Measurements from ENCODE around the gene FUT6.
"Not testable (repeated sequence)": the region's sequence is repeated elsewhere in the genome, so short reads cannot be mapped to it uniquely, and the experiment has no call there.

The FUT6 gene

DNA sequence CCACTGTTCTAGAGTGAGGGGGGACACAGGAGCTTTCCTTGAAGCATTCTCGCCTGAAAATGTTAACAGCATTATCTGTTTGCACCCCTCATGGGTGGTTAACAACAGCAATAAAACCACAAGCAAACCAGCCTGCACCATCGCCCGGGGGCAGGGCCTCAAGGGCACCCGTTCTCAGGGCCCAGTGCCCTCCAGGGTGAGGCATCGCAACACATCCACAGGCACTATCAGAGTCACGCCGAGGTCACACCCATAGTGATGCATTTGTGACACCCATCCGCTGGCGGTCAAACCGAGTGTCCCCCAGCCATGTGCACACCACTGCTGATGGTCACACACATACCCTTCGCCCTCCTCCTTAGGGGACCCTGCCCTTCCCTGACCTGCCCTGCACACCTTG is 26.3 kb upstream of the FUT6 start:
- H3K4me1 Mint-ChIP-seq, result peaks cover 5% of the 10 kb centered on the region
- no peak overlapping the region for H3K4me3 Mint-ChIP-seq

GRCh38 chr19:5864725-5865486 is 25.4 kb upstream of the FUT6 start:
- peak; percentile 5 for ATAC-seq
- Mint-ChIP-seq H3K4me3 (no peak overlapping the region), H3K27ac (peak overlapping the region; percentile 26)

More for the DNA sequence above, 26.3 kb upstream of the FUT6 start:
- Mint-ChIP-seq H3K27ac (no peak overlapping the region), H3K9me3 (no peaks in the 10 kb centered on the region), H3K36me3 (no peaks in the 10 kb centered on the region)
- ATAC-seq (no peak), DNase-seq (ENCODE audit: low spot score in 2 of 2) (no peak)

GRCh38 chr19:5864013-5864720 is 24.7 kb upstream of the FUT6 start:
- H3K4me3 Mint-ChIP-seq, result no peak overlapping the region
- DNase-seq (ENCODE audit: low spot score in 2 of 2), result no peak
- no peak for ATAC-seq
- H3K27ac Mint-ChIP-seq, result peak overlapping the region; percentile 17
- peaks cover 5% of the 10 kb centered on the region for H3K4me1 Mint-ChIP-seq
- no peaks in the 10 kb centered on the region for H3K36me3 Mint-ChIP-seq
- H3K9me3 Mint-ChIP-seq, result no peaks in the 10 kb centered on the region

More at GRCh38 chr19:5864725-5865486, 25.4 kb upstream of the FUT6 start:
- H3K9me3 Mint-ChIP-seq, result no peaks in the 10 kb centered on the region
- no peaks in the 10 kb centered on the region for H3K36me3 Mint-ChIP-seq
- no peak for DNase-seq (ENCODE audit: low spot score in 2 of 2)
- peaks cover 5% of the 10 kb centered on the region for H3K4me1 Mint-ChIP-seq

DNA sequence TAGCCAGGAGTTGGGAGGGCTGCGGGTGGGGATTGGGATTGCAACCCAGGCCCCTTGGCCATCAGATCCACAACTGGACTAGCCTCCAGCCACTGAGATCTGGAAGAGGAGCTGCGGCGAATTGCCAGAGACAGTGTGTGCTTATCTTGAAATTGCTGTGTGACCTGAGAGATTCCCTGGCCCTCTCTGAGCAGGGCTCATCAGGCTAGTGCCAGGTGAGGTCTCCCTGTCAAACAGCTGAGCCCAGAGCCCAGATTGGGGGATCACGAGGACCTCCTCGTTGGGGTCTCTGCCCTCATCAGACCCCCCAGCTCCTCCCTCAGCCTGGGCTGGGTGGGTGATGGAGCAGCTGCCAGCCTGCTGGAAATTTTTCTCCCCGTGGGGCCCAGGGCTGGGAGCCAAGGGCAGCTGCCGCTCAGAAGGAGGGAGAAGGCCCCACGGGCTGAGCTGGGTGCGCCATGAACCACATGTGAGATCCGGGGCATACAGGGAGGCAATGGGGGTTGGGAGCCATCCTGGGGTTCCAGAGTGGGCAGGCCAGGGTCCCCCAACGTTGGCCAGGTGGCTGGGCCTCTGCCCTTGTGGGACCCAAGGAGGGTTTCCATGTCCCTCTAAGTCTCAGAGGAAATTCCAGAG is 23.6 kb upstream of the FUT6 start:
- ATAC-seq, result no peak
- no peaks in the 10 kb centered on the region for H3K36me3 Mint-ChIP-seq
- DNase-seq (ENCODE audit: low spot score in 2 of 2), result no peak
- H3K27ac Mint-ChIP-seq, result peak overlapping the region; percentile 61
- H3K4me3 Mint-ChIP-seq, result no peak overlapping the region
- no peaks in the 10 kb centered on the region for H3K9me3 Mint-ChIP-seq
- peaks cover 5% of the 10 kb centered on the region for H3K4me1 Mint-ChIP-seq

DNA sequence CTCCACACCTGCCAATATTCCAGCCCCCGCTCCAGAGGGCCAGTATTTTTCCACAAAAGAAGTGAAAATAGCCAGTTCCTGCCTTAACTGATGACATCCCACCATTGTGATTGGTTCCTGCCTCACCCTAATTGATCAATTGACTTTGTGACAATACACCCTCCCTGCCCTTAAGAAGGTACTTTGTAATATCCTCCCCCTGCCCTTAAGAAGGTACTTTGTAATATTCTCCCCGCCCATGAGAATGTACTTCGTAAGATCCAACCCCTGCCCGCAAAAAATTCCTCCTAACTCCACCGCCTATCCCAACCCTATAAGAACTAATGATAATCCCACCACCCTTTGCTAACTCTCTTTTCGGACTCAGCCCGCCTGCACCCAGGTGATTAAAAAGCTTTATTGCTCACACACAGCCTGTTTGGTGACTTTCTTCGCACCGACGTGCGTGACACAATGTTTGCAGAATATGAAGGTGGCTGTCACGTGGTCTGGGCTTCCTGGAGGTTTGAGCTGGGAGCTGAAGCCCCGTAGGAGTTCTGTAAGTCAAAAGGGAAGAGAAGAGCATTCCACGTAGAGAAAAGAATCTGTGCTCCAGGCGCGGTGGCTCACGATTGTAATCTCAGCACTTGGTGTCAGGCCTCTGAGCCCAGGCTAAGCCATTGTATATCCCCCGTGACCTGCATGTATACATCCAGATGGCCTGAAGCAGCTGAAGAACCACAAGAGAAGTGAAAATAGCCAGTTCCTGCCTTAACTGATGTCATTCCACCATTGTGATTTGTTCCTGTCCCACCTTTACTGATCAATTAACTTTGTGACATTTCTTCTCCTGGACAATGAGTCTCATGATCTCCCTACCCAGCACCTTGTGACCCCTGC is 17.9 kb upstream of the FUT6 start:
- no peak overlapping the region for H3K4me3 Mint-ChIP-seq
- no peaks in the 10 kb centered on the region for H3K36me3 Mint-ChIP-seq
- DNase-seq (ENCODE audit: low spot score in 2 of 2) (no peak), ATAC-seq (no peak)
- H3K4me1 Mint-ChIP-seq, result peaks cover 5% of the 10 kb centered on the region
- H3K9me3 Mint-ChIP-seq, result no peaks in the 10 kb centered on the region
- no peak overlapping the region for H3K27ac Mint-ChIP-seq

- not testable (repeated sequence) for H3K36me3 Mint-ChIP-seq; ATAC-seq; H3K27ac Mint-ChIP-seq; H3K9me3 Mint-ChIP-seq; H3K4me3 Mint-ChIP-seq; DNase-seq (ENCODE audit: low spot score in 2 of 2); H3K4me1 Mint-ChIP-seq
Measured at GRCh38 chr19:5855151-5855550, 15.6 kb upstream of the FUT6 start.

GRCh38 chr19:5854121-5854520 is 14.6 kb upstream of the FUT6 start:
- ATAC-seq; H3K36me3 Mint-ChIP-seq; H3K27ac Mint-ChIP-seq; H3K9me3 Mint-ChIP-seq; H3K4me3 Mint-ChIP-seq; DNase-seq (ENCODE audit: low spot score in 2 of 2); H3K4me1 Mint-ChIP-seq: not testable (repeated sequence)

DNA sequence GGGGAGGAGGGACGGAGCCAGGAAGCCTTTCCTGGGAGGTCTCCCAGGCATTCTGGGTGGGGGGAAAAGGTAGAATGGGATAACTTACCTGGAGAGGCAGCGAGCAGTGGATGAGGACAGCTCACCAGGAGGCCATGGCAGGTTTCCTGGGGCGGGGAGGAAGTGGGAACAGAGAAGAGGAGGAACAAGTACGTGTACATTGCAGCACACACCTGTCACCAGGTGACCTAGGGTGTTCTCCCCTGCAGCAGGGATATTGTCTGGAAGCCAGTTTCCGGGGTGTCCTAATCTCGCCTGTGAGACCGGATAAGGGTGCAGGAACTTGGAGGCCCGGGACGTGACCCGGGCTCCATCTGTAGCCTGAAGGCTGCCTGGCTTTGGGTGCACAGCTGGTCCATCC is 11.8 kb upstream of the FUT6 start, which contains the start of gene FUT3:
TSS of gene FUT3 (minus strand) at position 148 of the 400 bp plus-strand sequence.
- H3K27ac Mint-ChIP-seq, result no peak within 1 kb of the TSS
- H3K4me3 Mint-ChIP-seq, result no peak within 1 kb of the TSS
- ATAC-seq (no peak), DNase-seq (ENCODE audit: low spot score in 2 of 2) (no peak)
- H3K9me3 Mint-ChIP-seq, result no peaks in the 10 kb centered on the region
- H3K4me1 Mint-ChIP-seq, result no peaks in the 10 kb centered on the region
- H3K36me3 Mint-ChIP-seq, result no peaks in the 10 kb centered on the region

- no peak for ATAC-seq
- Mint-ChIP-seq H3K9me3 (no peaks in the 10 kb centered on the region), H3K27ac (no peak overlapping the region), H3K4me3 (no peak overlapping the region), H3K4me1 (no peaks in the 10 kb centered on the region), H3K36me3 (no peaks in the 10 kb centered on the region)
- DNase-seq (ENCODE audit: low spot score in 2 of 2), result no peak
Measured at GRCh38 chr19:5850743-5851293, 11.3 kb upstream of the FUT6 start.

DNA sequence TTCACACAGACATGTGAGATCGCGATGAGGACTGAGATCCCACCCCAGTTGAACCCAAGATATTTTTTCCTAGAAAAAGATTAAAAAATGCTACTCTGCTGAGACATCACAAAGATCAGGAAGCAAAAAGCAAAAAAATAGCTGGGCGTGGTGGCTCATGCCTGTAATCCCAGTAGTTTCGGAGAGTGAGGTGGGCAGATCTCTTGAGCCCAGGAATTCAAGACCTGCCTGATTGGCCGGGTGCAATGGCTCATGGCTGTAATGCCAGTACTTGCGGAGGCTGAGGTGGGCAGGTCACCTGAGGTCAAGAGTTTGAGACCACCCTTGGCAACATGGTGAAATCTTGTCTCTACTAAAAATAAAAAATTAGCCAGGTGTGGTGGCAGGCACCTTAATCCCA is 10.7 kb upstream of the FUT6 start:
- H3K4me3 Mint-ChIP-seq, result no peak overlapping the region
- H3K9me3 Mint-ChIP-seq, result no peaks in the 10 kb centered on the region
- DNase-seq (ENCODE audit: low spot score in 2 of 2) (no peak), ATAC-seq (no peak)
- no peak overlapping the region for H3K27ac Mint-ChIP-seq
- H3K4me1 Mint-ChIP-seq, result no peaks in the 10 kb centered on the region
- no peaks in the 10 kb centered on the region for H3K36me3 Mint-ChIP-seq

GRCh38 chr19:5848621-5849020 is 9.1 kb upstream of the FUT6 start:
- H3K36me3 Mint-ChIP-seq; DNase-seq (ENCODE audit: low spot score in 2 of 2); H3K9me3 Mint-ChIP-seq; ATAC-seq; H3K4me1 Mint-ChIP-seq; H3K27ac Mint-ChIP-seq; H3K4me3 Mint-ChIP-seq: not testable (repeated sequence)

DNA sequence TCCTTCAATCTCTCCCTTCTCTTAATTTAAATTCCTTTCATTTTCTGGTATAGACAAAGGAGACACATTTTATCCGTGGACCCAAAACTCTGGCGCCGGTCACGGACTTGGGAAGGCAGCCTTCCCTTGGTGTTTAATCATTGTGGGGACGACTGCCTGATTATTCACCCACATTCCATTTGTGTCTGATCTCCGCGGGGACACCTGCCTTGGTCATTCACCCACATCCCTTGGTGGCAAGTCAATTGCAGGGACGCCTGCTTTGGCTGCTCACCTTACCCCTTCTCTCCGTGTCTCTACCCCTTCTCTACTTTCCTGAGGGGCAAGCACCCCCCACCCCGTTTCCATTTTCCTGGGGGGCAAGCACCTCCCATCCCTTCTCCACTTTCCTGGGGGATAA is 8.3 kb upstream of the FUT6 start:
- not testable (repeated sequence) for DNase-seq (ENCODE audit: low spot score in 2 of 2); H3K4me3 Mint-ChIP-seq; ATAC-seq; H3K9me3 Mint-ChIP-seq; H3K27ac Mint-ChIP-seq; H3K36me3 Mint-ChIP-seq; H3K4me1 Mint-ChIP-seq

- ATAC-seq, result no peak
- DNase-seq (ENCODE audit: low spot score in 2 of 2), result no peak
- Mint-ChIP-seq H3K4me3 (no peak overlapping the region), H3K27ac (no peak overlapping the region), H3K9me3 (no peaks in the 10 kb centered on the region), H3K36me3 (no peaks in the 10 kb centered on the region), H3K4me1 (no peaks in the 10 kb centered on the region)
Measured at GRCh38 chr19:5844456-5845433, 5.2 kb upstream of the FUT6 start.
